Endothelial cell of umbilical vein (primary cell): ENCODE data around the gene TULP4. TPM values are rescaled to one million over a fixed set of nuclear protein-coding genes. Genes with fewer than 3 reads are reported as not detected.

Source experiments
- BruUV-seq: library from RNA; stranded (reverse); fragments of 400-500 nt; replicated peaks from 2 replicates; lab custom pipeline; 2021; lab: Mats Ljungman, UMichigan
- CTCF ChIA-PET: fragments of 300-600, 350-600 bp; sonication (Branson Sonifier 250); formaldehyde crosslinking; loops from one replicate; lab custom pipeline; 2021; ENCODE audit warnings: antibody characterized with exemption, inconsistent platforms; lab: Charles Lee
- POLR2A ChIA-PET: fragments of 300-600, 350-600 bp; sonication (Branson Sonifier 250); formaldehyde crosslinking; loops from one replicate; lab custom pipeline; 2021; ENCODE audit warnings: antibody characterized with exemption, inconsistent platforms; lab: Charles Lee
- DNase-seq: peaks from one replicate; pipeline ENCODE4 v3.0.0-alpha.2; 2011; ENCODE audit warnings: low read depth, low spot score
- FAIRE-seq: peaks from 2 replicates; lab custom pipeline; 2011; peaks lifted over from hg19 to GRCh38; lab: Jason Lieb, UNC
- H2AFZ ChIP-seq: 2 replicates; pipeline ENCODE4 v1.6.0; 2012; ENCODE audit warnings: low read depth, low read length, control low read depth, inconsistent platforms
- H3K27ac ChIP-seq: 2 replicates; pipeline ENCODE4 v1.5.1; 2011; ENCODE audit warnings: low read depth, mild to moderate bottlenecking, control low read depth, low read length, moderate library complexity; ENCODE audit not compliant: insufficient read depth
- H3K27me3 ChIP-seq, 2 experiments: 2 replicates each; pipeline versions ENCODE4 v1.6.0 to v1.6.1; 2011; ENCODE audit warnings: low read length in 2 of 2, mixed read lengths in 1 of 2; ENCODE audit not compliant: control insufficient read depth in 2 of 2, insufficient read depth in 2 of 2
- H3K36me3 ChIP-seq, 2 experiments: 2 replicates in 1 of 2; 3 replicates in 1 of 2; pipeline ENCODE4 v1.5.1; 2011; ENCODE audit warnings: low read length in 2 of 2, mild to moderate bottlenecking in 1 of 2, moderate library complexity in 1 of 2; ENCODE audit not compliant: control insufficient read depth in 2 of 2, insufficient read depth in 2 of 2; ENCODE audit errors: extremely low read depth in 1 of 2
- H3K4me1 ChIP-seq: 3 replicates; pipeline ENCODE4 v1.5.1; 2011; ENCODE audit warnings: mild to moderate bottlenecking, low read length; ENCODE audit not compliant: control insufficient read depth, insufficient read depth; ENCODE audit errors: extremely low read depth
- H3K4me2 ChIP-seq: 2 replicates; pipeline ENCODE4 v1.6.1; 2011; ENCODE audit warnings: low read length, control low read depth, mixed read lengths; ENCODE audit not compliant: insufficient read depth
- H3K4me3 ChIP-seq, 3 experiments: fragments of 200-600 bp in 1 of 3; sonication (generic), shearing (Covaris generic) in 1 of 3; replicated peaks in 1 of 3; 2 replicates each; pipeline ENCODE4 v1.5.1; 2011 to 2016; ENCODE audit warnings: control low read depth in 3 of 3, low read length in 3 of 3, mild to moderate bottlenecking in 2 of 3, inconsistent platforms in 1 of 3, low read depth in 1 of 3, moderate library complexity in 1 of 3; ENCODE audit not compliant: insufficient read depth in 1 of 3
- H3K79me2 ChIP-seq: 2 replicates; pipeline ENCODE4 v1.6.0; 2012; ENCODE audit warnings: low read length, inconsistent platforms; ENCODE audit not compliant: control insufficient read depth, insufficient read depth
- H3K9ac ChIP-seq: replicated peaks from 2 replicates; pipeline ENCODE3; 2011; ENCODE audit warnings: low read length, control low read depth; ENCODE audit not compliant: insufficient read depth; ENCODE audit errors: extremely low read depth
- H3K9me1 ChIP-seq: replicated peaks from 3 replicates; pipeline ENCODE4 v1.6.0; 2011; ENCODE audit warnings: mild to moderate bottlenecking, low read length; ENCODE audit not compliant: control insufficient read depth, insufficient read depth; ENCODE audit errors: extremely low read depth
- H3K9me3 ChIP-seq: replicated peaks from 2 replicates; pipeline ENCODE4 v1.5.1; 2012; ENCODE audit warnings: low read length, inconsistent platforms; ENCODE audit not compliant: control insufficient read depth, insufficient read depth
- H4K20me1 ChIP-seq: replicated peaks from 2 replicates; pipeline ENCODE3; 2011; ENCODE audit warnings: mild to moderate bottlenecking, low read length; ENCODE audit not compliant: control insufficient read depth, insufficient read depth; ENCODE audit errors: extremely low read depth
- EZH2 ChIP-seq: IDR thresholded peaks from 2 replicates; pipeline ENCODE4 v1.6.1; 2012; ENCODE audit warnings: borderline replicate concordance, low read depth, mild to moderate bottlenecking, moderate library complexity, low read length, inconsistent platforms; ENCODE audit not compliant: severe bottlenecking
- FOS ChIP-seq: IDR thresholded peaks from 2 replicates; pipeline ENCODE4 v1.6.1; 2011; ENCODE audit warnings: mild to moderate bottlenecking, low read length, moderate library complexity, borderline replicate concordance; ENCODE audit not compliant: insufficient read depth
- GATA2 ChIP-seq: IDR thresholded peaks from 2 replicates; pipeline ENCODE4 v1.7.0; 2011; ENCODE audit warnings: low read depth, mild to moderate bottlenecking, moderate library complexity, mixed read lengths, low read length; ENCODE audit not compliant: insufficient read length, insufficient read depth
- JUN ChIP-seq: IDR thresholded peaks from 2 replicates; pipeline ENCODE4 v1.6.1; 2011; ENCODE audit warnings: borderline replicate concordance, low read depth; ENCODE audit not compliant: insufficient read length, insufficient read depth
- MYC ChIP-seq: IDR thresholded peaks from one replicate; pipeline ENCODE4 v1.6.1; 2011; ENCODE audit warnings: mild to moderate bottlenecking, low read depth, low read length
- POLR2A ChIP-seq: IDR thresholded peaks from 2 replicates; pipeline ENCODE4 v1.6.1; 2012; ENCODE audit warnings: low read depth, mild to moderate bottlenecking, control low read depth, low read length
- POLR2AphosphoS5 ChIP-seq: IDR thresholded peaks from 2 replicates; pipeline ENCODE4 v1.6.1; 2012; ENCODE audit warnings: low read depth, mild to moderate bottlenecking, control low read depth, low read length, moderate library complexity; ENCODE audit not compliant: insufficient read depth
- dilution Hi-C: fragments of 300-500 bp; cut with MboI; formaldehyde crosslinking; loops from one replicate; pipeline ENCODE4 v1.15.0; 2019; ENCODE audit warnings: low sequenced_read_pairs; ENCODE audit not compliant: extremely low pct_ligation_motif_present
- intact Hi-C: fragments of 100-400 bp; cut with micrococcal nuclease; formaldehyde crosslinking; loops from one replicate; pipeline ENCODE4 v1.10.0; 2022
- polyA plus RNA-seq, 4 experiments: library from polyadenylated mRNA; depleted of rRNA in 3 of 4; stranded (reverse) in 3 of 4; unstranded in 1 of 4; fragments of >200 nt; gene quantifications; 2 replicates each; pipeline versions ENCODE4 v1.2.1 to v1.2.3, GENCODE V29; 2011 to 2012; ENCODE audit warnings: missing spikeins in 1 of 4
- total RNA-seq: library from RNA; stranded (reverse); gene quantifications from 2 replicates; pipeline ENCODE4 v1.2.3, GENCODE V29; 2021
- TF ChIP-seq, protein P1 (sequence below), 2 donors: IDR thresholded peaks; 1 replicate in 1 of 2; 2 replicates in 1 of 2; pipeline ENCODE4 v1.5.1; 2011; ENCODE audit warnings: low read length in 2 of 2, mild to moderate bottlenecking in 2 of 2, moderate library complexity in 2 of 2, control low read depth in 1 of 2, inconsistent platforms in 1 of 2, low read depth in 1 of 2; ENCODE audit not compliant: insufficient read depth in 1 of 2; ENCODE audit errors: extremely low read depth in 1 of 2
- TF ChIP-seq, protein P2 (sequence below): IDR thresholded peaks from 2 replicates; pipeline ENCODE4 v1.6.1; 2011; ENCODE audit not compliant: insufficient read depth, insufficient read length

TULP4 gene
- total and polyA plus RNA-seq, 2 donors (not counting 3 experiments of a cell fraction or from before 2014, with no cell fraction given), result 10.8 to 55.1 TPM

DNA sequence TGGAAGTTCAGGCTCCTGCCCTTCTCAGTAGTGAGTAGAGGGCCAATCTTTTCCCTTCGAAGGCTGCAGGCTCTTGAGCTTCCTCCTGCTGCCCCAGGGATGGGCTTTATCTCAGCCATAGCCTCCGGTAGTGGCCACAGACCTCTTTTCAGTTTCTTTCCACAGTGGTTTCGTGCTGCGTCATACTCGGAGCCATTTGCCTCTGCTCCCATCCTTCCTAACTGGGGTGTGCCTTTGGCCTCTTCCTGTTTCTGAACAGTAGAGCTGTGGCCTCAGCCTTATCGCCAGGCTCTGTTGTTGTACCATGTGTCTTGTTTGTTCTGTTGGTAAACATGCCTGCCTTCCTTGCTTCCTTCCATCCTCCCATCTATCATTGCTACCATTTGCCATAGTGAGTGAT is 54.1 kb downstream of the TULP4 start:
- H3K79me2 ChIP-seq, result no peaks in the 10 kb centered on the region
- DNase-seq, result no peak
- no peak overlapping the region for H2AFZ ChIP-seq
- no peak overlapping the region for H3K27ac ChIP-seq
- POLR2A ChIA-PET, result no interaction called here
- H3K9me1 ChIP-seq, result no peaks in the 10 kb centered on the region
- no peaks in the 10 kb centered on the region for H3K4me1 ChIP-seq
- intact Hi-C loops (no loop called here), dilution Hi-C loops (no loop called here)
- TF ChIP-seq FOS (no peak), POLR2AphosphoS5 (no peak), POLR2A (no peak)
- no peak overlapping the region for H3K4me3 ChIP-seq
- FAIRE-seq, result no peak
- no peaks in the 10 kb centered on the region for H3K27me3 ChIP-seq
- peaks cover 4% of the 10 kb centered on the region for H4K20me1 ChIP-seq
- BruUV-seq, result no TSS peak
- CTCF ChIA-PET, result interaction anchor here (1.8 kb wide), 1 partner anchor 15 kb away, joined by 6 read pairs; no protein-coding TSS in a partner anchor
- no peak overlapping the region for H3K9ac ChIP-seq
- H3K9me3 ChIP-seq, result no peaks in the 10 kb centered on the region
- no peak overlapping the region for H3K4me2 ChIP-seq
- H3K36me3 ChIP-seq, result no peaks in the 10 kb centered on the region

DNA sequence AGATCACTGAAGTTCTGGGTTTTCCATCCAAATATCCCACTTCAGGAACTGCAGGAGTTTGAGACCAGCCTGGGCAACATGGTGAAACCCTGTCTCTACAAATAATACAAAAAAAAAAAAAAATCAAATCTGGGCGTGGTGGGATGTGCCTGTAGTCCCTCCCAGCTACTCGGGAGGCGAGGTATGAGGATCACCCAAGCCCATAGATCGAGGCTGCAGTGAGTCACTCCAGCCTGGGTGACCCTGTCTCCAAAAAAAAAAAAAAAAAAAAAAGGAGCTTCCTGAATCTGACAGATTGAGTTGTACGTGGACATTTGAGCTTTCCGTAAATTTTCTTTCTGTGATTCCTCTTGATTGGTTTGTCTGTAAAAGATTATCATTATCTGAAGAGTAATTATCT is 55.6 kb downstream of the TULP4 start:
- Histone ChIP-seq H3K36me3 (no peaks in the 10 kb centered on the region), H3K27ac (no peak overlapping the region), H3K9me1 (no peaks in the 10 kb centered on the region), H3K4me1 (no peaks in the 10 kb centered on the region), H4K20me1 (no peaks in the 10 kb centered on the region), H3K4me2 (no peak overlapping the region), H3K9me3 (no peaks in the 10 kb centered on the region), H3K4me3 (no peak overlapping the region), H2AFZ (no peak overlapping the region), H3K9ac (no peak overlapping the region), H3K27me3 (no peaks in the 10 kb centered on the region), H3K79me2 (no peaks in the 10 kb centered on the region)
- CTCF ChIA-PET, result interaction anchor here (0.7 to 1.8 kb wide), 4 partner anchors 14 to 41 kb away, joined by 3 to 6 read pairs (median 4); no protein-coding TSS in a partner anchor
- FAIRE-seq, result no peak
- POLR2A ChIA-PET, result no interaction called here
- intact Hi-C loops, result no loop called here
- no peak for DNase-seq
- TF ChIP-seq, protein P1, sequence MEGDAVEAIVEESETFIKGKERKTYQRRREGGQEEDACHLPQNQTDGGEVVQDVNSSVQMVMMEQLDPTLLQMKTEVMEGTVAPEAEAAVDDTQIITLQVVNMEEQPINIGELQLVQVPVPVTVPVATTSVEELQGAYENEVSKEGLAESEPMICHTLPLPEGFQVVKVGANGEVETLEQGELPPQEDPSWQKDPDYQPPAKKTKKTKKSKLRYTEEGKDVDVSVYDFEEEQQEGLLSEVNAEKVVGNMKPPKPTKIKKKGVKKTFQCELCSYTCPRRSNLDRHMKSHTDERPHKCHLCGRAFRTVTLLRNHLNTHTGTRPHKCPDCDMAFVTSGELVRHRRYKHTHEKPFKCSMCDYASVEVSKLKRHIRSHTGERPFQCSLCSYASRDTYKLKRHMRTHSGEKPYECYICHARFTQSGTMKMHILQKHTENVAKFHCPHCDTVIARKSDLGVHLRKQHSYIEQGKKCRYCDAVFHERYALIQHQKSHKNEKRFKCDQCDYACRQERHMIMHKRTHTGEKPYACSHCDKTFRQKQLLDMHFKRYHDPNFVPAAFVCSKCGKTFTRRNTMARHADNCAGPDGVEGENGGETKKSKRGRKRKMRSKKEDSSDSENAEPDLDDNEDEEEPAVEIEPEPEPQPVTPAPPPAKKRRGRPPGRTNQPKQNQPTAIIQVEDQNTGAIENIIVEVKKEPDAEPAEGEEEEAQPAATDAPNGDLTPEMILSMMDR (IDR thresholded peaks at IDR 0.05; ENCODE audit: extremely low read depth in 1 of 2, insufficient read depth in 1 of 2, low read depth in 1 of 2, low read length in 2 of 2), result no peak
- TF ChIP-seq, protein P2, sequence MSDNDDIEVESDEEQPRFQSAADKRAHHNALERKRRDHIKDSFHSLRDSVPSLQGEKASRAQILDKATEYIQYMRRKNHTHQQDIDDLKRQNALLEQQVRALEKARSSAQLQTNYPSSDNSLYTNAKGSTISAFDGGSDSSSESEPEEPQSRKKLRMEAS, result no peak
- TF ChIP-seq EZH2 (no peak), GATA2 (no peak), FOS (no peak), JUN (no peak), POLR2AphosphoS5 (no peak), MYC (no peak)
- dilution Hi-C loops, result no loop called here
- no TSS peak for BruUV-seq
